SHP77 (cell line): ENCODE results near the gene THOC2.
"Not testable (repeated sequence)": the region's sequence is repeated elsewhere in the genome, so short reads cannot be mapped to it uniquely, and the experiment has no call there.

Source experiments
- DNase-seq, 2 experiments: peaks; one replicate each; lab custom pipeline; 2025; lab: John Stamatoyannopoulos, UW

The THOC2 gene, protein sequence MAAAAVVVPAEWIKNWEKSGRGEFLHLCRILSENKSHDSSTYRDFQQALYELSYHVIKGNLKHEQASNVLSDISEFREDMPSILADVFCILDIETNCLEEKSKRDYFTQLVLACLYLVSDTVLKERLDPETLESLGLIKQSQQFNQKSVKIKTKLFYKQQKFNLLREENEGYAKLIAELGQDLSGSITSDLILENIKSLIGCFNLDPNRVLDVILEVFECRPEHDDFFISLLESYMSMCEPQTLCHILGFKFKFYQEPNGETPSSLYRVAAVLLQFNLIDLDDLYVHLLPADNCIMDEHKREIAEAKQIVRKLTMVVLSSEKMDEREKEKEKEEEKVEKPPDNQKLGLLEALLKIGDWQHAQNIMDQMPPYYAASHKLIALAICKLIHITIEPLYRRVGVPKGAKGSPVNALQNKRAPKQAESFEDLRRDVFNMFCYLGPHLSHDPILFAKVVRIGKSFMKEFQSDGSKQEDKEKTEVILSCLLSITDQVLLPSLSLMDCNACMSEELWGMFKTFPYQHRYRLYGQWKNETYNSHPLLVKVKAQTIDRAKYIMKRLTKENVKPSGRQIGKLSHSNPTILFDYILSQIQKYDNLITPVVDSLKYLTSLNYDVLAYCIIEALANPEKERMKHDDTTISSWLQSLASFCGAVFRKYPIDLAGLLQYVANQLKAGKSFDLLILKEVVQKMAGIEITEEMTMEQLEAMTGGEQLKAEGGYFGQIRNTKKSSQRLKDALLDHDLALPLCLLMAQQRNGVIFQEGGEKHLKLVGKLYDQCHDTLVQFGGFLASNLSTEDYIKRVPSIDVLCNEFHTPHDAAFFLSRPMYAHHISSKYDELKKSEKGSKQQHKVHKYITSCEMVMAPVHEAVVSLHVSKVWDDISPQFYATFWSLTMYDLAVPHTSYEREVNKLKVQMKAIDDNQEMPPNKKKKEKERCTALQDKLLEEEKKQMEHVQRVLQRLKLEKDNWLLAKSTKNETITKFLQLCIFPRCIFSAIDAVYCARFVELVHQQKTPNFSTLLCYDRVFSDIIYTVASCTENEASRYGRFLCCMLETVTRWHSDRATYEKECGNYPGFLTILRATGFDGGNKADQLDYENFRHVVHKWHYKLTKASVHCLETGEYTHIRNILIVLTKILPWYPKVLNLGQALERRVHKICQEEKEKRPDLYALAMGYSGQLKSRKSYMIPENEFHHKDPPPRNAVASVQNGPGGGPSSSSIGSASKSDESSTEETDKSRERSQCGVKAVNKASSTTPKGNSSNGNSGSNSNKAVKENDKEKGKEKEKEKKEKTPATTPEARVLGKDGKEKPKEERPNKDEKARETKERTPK (N-terminal part only)

DNA sequence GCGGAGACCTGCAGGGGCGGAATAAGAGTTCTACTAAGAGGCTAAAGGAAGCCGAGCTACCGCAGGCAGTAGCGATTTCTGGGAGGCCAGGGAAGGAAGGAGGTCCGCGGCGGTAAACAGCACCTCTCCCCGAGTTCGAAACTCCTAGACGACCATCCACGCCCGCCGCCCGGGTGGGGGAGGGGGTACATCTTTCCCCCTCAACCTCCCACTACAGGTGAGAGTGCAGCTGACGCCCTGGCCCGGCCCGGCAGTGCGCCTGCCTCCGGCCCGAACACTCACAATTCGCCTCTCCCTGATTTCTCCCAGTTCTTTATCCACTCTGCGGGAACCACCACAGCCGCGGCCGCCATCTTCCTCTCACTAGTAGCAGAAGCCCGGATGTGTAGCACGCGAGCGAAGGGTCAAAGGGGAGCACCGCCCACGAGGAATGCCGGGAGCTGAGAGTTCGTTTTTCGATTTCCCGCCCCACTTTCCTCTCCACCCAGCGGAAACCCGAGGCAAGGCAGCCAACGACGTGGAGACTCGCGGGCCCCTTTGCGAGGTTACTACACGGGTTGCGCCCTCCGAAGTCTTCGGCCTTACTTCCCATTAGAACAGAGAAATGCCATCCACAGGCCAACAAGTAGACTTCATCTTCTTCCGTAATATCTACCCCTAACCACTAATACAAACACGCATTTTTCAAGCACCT is at the start of gene THOC2:
Gene THOC2 (minus strand): TSS at position 383 of the 694 bp plus-strand sequence. CDS start 30 bp downstream, at position 353.
- peak; percentile 68 to 79 for DNase-seq

GRCh38 chrX:123781786-123782185 is 48.9 kb upstream of the THOC2 start:
- not testable (repeated sequence) for DNase-seq

DNA sequence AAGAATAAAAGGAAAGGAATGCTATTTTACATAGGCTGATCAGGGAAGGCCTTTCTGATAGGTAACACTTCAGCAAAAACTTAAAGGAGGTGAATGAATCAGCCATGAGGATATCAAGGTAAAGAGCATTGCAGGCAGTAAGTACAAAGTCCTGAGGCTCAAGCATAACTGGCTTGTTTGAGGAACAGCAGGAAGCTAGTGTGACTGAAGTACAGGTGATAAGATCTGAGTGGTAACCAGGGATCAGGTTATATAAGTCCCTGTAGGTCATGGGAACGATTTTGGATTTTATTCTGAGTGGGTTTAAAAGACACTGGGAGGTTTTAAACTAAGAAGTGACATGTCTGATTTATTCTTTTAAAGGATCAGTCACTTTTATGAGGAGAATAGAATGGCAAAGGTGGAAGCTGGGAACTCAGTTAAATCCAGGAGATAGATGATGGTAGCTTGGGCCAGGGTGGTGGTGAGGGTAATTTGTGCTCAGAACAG is 47.1 kb upstream of the THOC2 start:
- no peak for DNase-seq

DNA sequence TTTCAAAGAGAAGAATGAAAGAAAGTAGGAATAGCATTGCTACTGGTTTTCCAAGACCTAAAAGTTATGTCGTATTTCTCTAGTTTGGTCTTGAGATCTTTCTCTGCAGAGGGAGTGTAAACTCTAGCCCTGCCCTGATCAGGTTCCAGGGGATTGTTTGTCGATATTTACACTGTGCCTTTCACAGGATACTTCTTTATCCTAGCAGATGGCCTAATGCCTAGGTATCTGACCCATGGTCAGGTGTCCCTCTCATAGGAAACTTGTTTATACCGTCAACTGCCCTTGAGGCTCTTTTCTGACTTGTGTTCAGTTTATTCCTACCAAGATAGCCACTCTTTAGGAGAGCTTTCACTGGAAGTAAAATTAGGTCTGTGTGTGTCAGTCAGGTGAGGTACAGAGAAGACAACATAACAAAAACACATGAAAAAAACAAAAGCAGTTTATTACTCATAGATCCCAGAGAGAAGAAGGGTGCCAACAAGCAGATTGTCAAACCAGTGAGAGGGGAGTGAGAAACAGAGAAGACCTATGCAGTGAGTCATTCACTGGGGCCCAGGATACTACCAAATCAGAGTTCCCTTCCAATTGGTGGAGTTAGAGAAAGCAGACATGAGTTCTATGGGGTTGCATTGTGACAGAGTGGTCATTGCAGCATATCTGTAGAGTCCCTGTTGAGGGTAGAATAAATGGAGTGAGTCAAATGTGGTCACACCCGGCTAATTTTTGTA is 40.6 kb upstream of the THOC2 start:
- DNase-seq = no peak

GRCh38 chrX:123771449-123772064 is 38.7 kb upstream of the THOC2 start:
- no peak for DNase-seq

GRCh38 chrX:123764967-123765871 is 32.4 kb upstream of the THOC2 start:
- peak; percentile 70 to 78 for DNase-seq

- DNase-seq = not testable (repeated sequence)
These were observed 27.0 kb upstream of the THOC2 start for GRCh38 chrX:123759849-123760248.

DNA sequence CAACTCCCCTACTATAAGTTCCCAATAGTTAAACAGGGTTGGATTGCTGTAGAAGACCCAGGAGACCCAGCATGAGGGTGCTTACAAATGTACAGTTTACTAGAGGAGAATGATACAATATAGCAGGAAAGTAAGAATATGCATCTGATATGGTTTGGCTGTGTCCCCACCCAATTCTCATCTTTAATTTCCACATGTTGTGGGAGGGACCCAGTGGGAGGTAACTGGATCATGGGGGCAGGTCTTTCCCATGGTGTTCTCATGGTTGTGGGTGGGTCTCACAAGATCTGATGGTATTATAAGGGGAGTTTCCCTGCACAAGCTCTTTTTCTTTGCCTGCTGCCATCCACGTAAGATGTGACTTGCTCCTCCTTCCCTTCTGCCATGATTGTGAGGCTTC is 24.9 kb upstream of the THOC2 start:
- not testable (repeated sequence) for DNase-seq

DNA sequence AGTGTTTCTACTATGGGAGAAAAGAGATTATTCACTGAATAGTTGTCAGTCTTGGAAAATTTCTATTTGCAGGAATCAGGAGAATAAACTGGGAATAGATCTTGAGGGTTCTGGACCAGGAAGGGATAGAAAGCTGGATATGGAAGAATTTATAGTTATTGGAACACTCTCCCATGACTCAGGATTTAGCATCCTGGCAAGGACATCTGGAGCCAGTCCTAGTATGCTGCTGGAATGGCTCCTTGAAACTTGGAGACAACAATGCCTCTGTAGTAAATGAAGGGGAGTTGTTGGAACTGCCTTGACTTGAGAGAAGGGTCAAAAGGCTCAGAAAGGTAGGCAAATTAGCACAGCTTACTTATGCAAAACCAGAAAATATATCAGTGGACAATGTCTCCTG is 23.5 kb upstream of the THOC2 start:
- no peak for DNase-seq

- no peak for DNase-seq
These were observed 22.3 kb upstream of the THOC2 start for GRCh38 chrX:123755107-123755506.

DNA sequence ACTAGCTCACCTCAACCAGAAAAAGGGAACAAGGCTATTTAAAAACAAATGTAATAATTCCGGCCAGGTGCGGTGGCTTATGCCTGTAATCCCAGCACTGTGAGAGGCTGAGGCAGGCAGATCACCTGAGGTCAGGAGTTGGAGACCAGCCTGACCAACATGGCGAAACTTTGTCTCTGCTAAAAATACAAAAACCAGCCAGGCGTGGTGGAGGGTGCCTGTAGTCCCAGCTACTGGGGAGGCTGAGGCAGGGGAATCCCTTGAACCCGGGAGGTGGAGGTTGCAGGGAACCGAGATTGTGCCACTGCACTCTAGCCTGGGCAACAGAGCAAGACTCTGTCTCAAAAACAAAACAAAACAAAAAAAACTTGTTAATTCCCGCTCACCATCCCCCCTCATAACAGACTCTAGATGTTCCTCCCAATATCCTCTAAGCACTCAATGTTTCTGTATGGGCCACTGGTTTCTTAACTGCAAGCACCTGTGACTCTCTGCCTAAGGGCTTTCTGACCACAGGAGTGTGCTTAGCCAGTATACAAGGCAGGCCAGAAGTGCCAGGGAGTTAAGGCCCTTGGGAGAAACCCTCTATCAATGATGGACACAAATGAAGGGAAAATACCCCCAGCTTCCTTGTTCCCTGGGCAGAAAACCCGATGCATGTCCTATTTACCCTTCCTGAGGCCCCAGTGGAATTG is 21.0 kb upstream of the THOC2 start:
- no peak for DNase-seq

DNA sequence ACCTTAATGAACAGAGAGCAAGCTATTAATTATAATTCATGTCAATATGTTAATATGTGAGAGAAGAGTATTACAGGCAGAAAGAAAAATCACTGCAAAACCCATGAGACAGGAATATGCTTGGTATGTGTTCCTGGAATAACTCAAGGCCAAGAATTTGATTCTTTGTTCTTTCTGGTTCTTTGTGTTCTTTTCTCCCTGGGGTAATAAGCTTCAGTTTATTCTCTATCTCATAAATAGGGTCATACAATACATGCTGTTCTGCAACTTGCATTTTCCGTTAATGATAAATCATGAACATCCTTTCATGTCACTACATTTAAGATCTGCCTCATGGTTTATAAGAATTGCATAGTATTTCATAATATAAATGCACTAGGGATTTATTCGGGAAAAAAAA is 16.8 kb upstream of the THOC2 start:
- DNase-seq = no peak

- no peak for DNase-seq
These were observed 12.7 kb upstream of the THOC2 start for GRCh38 chrX:123745511-123745910.

DNA sequence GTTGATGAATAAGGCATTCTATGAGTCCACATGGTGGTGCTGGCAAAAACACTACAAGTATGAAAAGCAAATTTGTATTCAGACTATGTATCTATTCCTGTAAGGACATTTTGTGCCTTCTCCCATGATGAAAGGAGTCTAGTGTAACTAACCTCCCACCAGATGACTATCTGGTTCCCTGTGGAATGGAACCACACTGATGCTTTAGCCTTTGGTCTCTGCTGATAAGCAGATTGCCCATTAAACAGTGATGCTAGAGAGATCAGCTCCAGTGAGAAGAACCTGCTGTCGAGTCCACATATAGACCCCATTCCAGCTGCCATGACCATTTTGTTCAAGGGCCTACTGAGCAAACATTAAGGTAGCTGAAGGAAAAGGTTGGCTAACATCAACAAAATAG is 10.5 kb upstream of the THOC2 start:
- DNase-seq = no peak

GRCh38 chrX:123742440-123742839 is 9.6 kb upstream of the THOC2 start:
- DNase-seq = no peak

GRCh38 chrX:123740536-123740935 is 7.7 kb upstream of the THOC2 start:
- DNase-seq = no peak

DNA sequence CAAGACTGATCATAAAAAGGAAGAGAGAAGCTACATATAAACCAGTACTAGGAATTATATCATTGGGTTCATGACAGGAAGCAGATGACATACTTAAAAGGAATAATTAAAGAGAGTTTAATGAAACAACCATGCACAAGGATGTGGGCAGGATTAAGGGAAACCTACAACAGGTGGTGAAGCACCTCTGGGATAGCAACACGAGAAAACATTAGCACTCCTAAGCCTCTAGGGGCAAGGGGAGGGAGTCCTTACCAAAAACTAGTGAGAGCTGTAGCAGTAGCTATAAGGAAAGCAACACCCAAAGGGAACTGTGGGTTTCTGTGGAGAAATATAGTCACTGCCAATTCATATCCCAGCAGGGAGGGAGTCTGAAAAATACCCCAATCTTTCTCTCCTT is 7.2 kb upstream of the THOC2 start:
- DNase-seq = no peak

DNA sequence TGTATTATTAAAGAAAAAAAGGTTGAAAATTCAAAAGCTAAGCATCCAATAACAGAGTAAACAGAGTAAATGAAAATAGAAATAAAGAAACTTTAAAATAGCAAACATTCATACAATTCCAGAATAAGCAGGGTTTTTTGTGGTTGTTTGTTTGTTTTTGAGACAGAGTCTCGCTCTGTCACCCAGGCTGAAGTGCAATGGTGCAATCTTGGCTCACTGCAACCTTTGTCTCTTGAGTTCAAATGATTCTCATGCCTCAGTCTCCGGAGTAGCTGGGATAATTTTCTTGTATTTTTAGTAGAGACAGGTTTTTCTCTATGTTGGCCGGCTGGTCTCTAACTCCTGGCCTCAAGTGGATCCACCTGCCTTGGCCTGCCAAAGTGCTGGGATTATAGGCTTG is 6.6 kb upstream of the THOC2 start:
- no peak for DNase-seq
